K562 (cell line): ENCODE data around the gene TMEM163. TPM values are rescaled to one million over a fixed set of nuclear protein-coding genes. Genes with fewer than 3 reads are reported as not detected.

Experiments
- ATAC-seq: fragments of 200-7000 bp; cut with Tn5 transposase; 3 replicates; pipeline ENCODE4 v1.9.1; 2020; ENCODE audit warnings: moderate library complexity
- BruUV-seq: library from RNA; stranded (reverse); fragments of 400-500 nt; replicated peaks from 2 replicates; lab custom pipeline; 2021; lab: Mats Ljungman, UMichigan
- CTCF ChIA-PET: fragments of 300-600 bp; formaldehyde crosslinking; extraction: SDS; loops from one replicate; lab custom pipeline; 2021; ENCODE audit warnings: low intra/inter-chr PET ratio; lab: Yijun Ruan, JAX
- POLR2A ChIA-PET: fragments of 300-600, 350-650 bp; sonication (Branson Sonifier 250); formaldehyde crosslinking; extraction: SDS; loops from one replicate; lab custom pipeline; 2021; ENCODE audit warnings: antibody characterized with exemption, inconsistent platforms; lab: Yijun Ruan, JAX
- DNase-seq, 4 experiments: peaks; one replicate each; pipeline versions ENCODE4 v3.0.0 to v3.0.0-alpha.2; 2011 to 2018; ENCODE audit warnings: low spot score in 3 of 4, mixed read lengths in 3 of 4; ENCODE audit errors: extremely low read depth in 1 of 4
- FAIRE-seq: peaks from 2 replicates; lab custom pipeline; 2011; peaks lifted over from hg19 to GRCh38; lab: Jason Lieb, UNC
- H2AFZ ChIP-seq: 2 replicates; pipeline ENCODE4 v1.6.0; 2011; ENCODE audit warnings: low read depth, low read length, control low read depth, inconsistent platforms
- H3K27ac ChIP-seq: fragments of 200-600 bp; 3 replicates; pipeline ENCODE4 v1.8.0; 2011; ENCODE audit warnings: low read depth, mild to moderate bottlenecking, control low read depth, inconsistent platforms, low read length, moderate library complexity, mixed read lengths; ENCODE audit errors: extremely low read depth
- H3K27me3 ChIP-seq, 2 experiments: fragments of 300-600 bp in 1 of 2; 2 replicates in 1 of 2; 3 replicates in 1 of 2; pipeline versions ENCODE4 v1.6.0 to v1.8.0; 2011; ENCODE audit warnings: inconsistent platforms in 2 of 2, low read length in 2 of 2, mild to moderate bottlenecking in 1 of 2, mixed read lengths in 1 of 2, moderate library complexity in 1 of 2; ENCODE audit not compliant: control insufficient read depth in 2 of 2, insufficient read depth in 2 of 2
- H3K36me3 ChIP-seq: fragments of 300-600 bp; 3 replicates; pipeline ENCODE4 v1.8.0; 2011; ENCODE audit warnings: mild to moderate bottlenecking, low read length, inconsistent platforms; ENCODE audit not compliant: control insufficient read depth, insufficient read depth
- H3K4me1 ChIP-seq, 2 experiments: fragments of 200-600 bp in 1 of 2; replicated peaks in 1 of 2; 2 replicates in 1 of 2; 3 replicates in 1 of 2; pipeline versions ENCODE4 v1.5.1 to v1.8.0; 2011; ENCODE audit warnings: inconsistent platforms in 2 of 2, low read length in 2 of 2, mild to moderate bottlenecking in 1 of 2, mixed read lengths in 1 of 2, moderate library complexity in 1 of 2; ENCODE audit not compliant: control insufficient read depth in 2 of 2, insufficient read depth in 2 of 2
- H3K4me2 ChIP-seq: 2 replicates; pipeline ENCODE4 v1.6.1; 2011; ENCODE audit warnings: low read length, control low read depth, inconsistent platforms, mixed read lengths; ENCODE audit not compliant: insufficient read depth
- H3K4me3 ChIP-seq: fragments of 200-600 bp; sonication (generic), shearing (Covaris generic); 2 replicates; pipeline ENCODE4 v1.5.1; 2016; ENCODE audit warnings: control low read depth, inconsistent platforms
- H3K79me2 ChIP-seq: fragments of 200-600 bp; 3 replicates; pipeline ENCODE4 v1.8.0; 2011; ENCODE audit warnings: low read length, inconsistent platforms; ENCODE audit not compliant: control insufficient read depth, insufficient read depth
- H3K9ac ChIP-seq, 2 experiments: 2 replicates each; pipeline versions ENCODE4 v1.6.0 to v1.6.1; 2011; ENCODE audit warnings: low read depth in 2 of 2, low read length in 2 of 2, control low read depth in 1 of 2, inconsistent platforms in 1 of 2, mild to moderate bottlenecking in 1 of 2, mixed read lengths in 1 of 2; ENCODE audit not compliant: insufficient read depth in 1 of 2
- H3K9me1 ChIP-seq: one replicate; pipeline ENCODE4 v1.6.0; 2011; ENCODE audit warnings: inconsistent platforms, mild to moderate bottlenecking, low read length, moderate library complexity; ENCODE audit not compliant: control insufficient read depth, insufficient read depth
- H3K9me3 ChIP-seq: replicated peaks from 2 replicates; pipeline ENCODE4 v1.5.1; 2011; ENCODE audit warnings: low read depth, low read length, inconsistent platforms; ENCODE audit not compliant: control insufficient read depth, insufficient read depth
- H4K20me1 ChIP-seq: replicated peaks from 2 replicates; pipeline ENCODE4 v1.6.1; 2011; ENCODE audit warnings: low read length, inconsistent platforms, mixed read lengths; ENCODE audit not compliant: control insufficient read depth, insufficient read depth
- CCNT2 ChIP-seq: IDR thresholded peaks from 2 replicates; pipeline ENCODE4 v1.6.1; 2011; ENCODE audit warnings: borderline replicate concordance, low read depth, mild to moderate bottlenecking, moderate library complexity, mixed read lengths, low read length; ENCODE audit not compliant: insufficient read length; ENCODE audit errors: extremely low read depth
- CREB5 ChIP-seq: fragments of 250-450 bp; sonication (Bioruptor Pico); IDR thresholded peaks from 2 replicates; pipeline ENCODE4 v1.5.0; 2020; ENCODE audit warnings: mild to moderate bottlenecking
- ELF2 ChIP-seq: fragments of 250-450 bp; sonication (Bioruptor Pico); IDR thresholded peaks from 2 replicates; pipeline ENCODE4 v1.5.0; 2021; ENCODE audit warnings: mild to moderate bottlenecking
- NR2C2 ChIP-seq, 2 experiments: fragments of 200-800 bp in 1 of 2; sonication (Bioruptor generic) in 1 of 2; sonication (generic) in 1 of 2; formaldehyde crosslinking in 1 of 2; IDR thresholded peaks; 2 replicates each; pipeline versions ENCODE4 v1.6.1 to v1.8.0; 2016 to 2022; ENCODE audit warnings: mild to moderate bottlenecking in 1 of 2, missing compliant biosample characterization in 1 of 2, missing genetic modification characterization in 1 of 2, missing genetic modification reagents in 1 of 2
- NR3C1 ChIP-seq: sonication (generic); formaldehyde crosslinking; IDR thresholded peaks from 2 replicates; pipeline ENCODE4 v1.8.1; 2022; ENCODE audit warnings: missing genetic modification reagents
- THRB ChIP-seq: fragments of 450-650 bp; formaldehyde crosslinking; conservative IDR thresholded peaks from 2 replicates; pipeline ENCODE4 v1.4.0; 2022; ENCODE audit warnings: mild to moderate bottlenecking, missing genetic modification characterization
- ZBTB11 ChIP-seq, 3 experiments: fragments of 200-800 bp in 1 of 3; fragments of 250-450 bp in 1 of 3; fragments of 450-650 bp in 1 of 3; sonication (Bioruptor Pico) in 1 of 3; sonication (Bioruptor generic) in 1 of 3; formaldehyde crosslinking in 1 of 3; IDR thresholded peaks; 2 replicates each; pipeline versions ENCODE4 v1.6.1 to v1.8.0; 2016 to 2022; ENCODE audit warnings: mild to moderate bottlenecking in 2 of 3, missing genetic modification characterization in 2 of 3, missing compliant biosample characterization in 1 of 3, moderate library complexity in 1 of 3
- ZBTB17 ChIP-seq: fragments of 450-650 bp; formaldehyde crosslinking; IDR thresholded peaks from 2 replicates; pipeline ENCODE4 v1.4.0; 2020; ENCODE audit warnings: mild to moderate bottlenecking
- ZNF253 ChIP-seq: fragments of 250-450 bp; sonication (Bioruptor Pico); conservative IDR thresholded peaks from 2 replicates; pipeline ENCODE4 v1.6.1; 2021; ENCODE audit warnings: mild to moderate bottlenecking
- ZNF280B ChIP-seq: fragments of 250-450 bp; sonication (Bioruptor Pico); IDR thresholded peaks from 2 replicates; pipeline ENCODE4 v1.5.1; 2021; ENCODE audit warnings: mild to moderate bottlenecking
- ZNF512 ChIP-seq: IDR thresholded peaks from 2 replicates; pipeline ENCODE4 v1.6.1; 2016; ENCODE audit warnings: missing genetic modification characterization, missing compliant biosample characterization
- in situ Hi-C: fragments of 300-500 bp; cut with MboI; formaldehyde crosslinking; loops from 4 replicates; pipeline ENCODE4 v1.15.0; 2018; ENCODE audit warnings: inconsistent platforms, mixed read lengths
- intact Hi-C: fragments of 100-400 bp; cut with micrococcal nuclease; formaldehyde crosslinking; loops from 2 replicates; pipeline ENCODE4 v1.14.2; 2022
- polyA plus RNA-seq, 8 experiments: library from polyadenylated mRNA; depleted of rRNA in 4 of 8; stranded (reverse) in 5 of 8; unstranded in 3 of 8; fragments of >200 nt; fragmentation: Nextera tagmentation in 2 of 8; fragmentation: Illumina TruSeq in 1 of 8; extraction: Ambion mirVana in 2 of 8; extraction: Trizol in 1 of 8; gene quantifications; 2 replicates each; pipeline versions ENCODE4 v1.2.1 to v1.2.3, GENCODE V29; 2011 to 2014; ENCODE audit warnings: inconsistent platforms in 1 of 8, missing spikeins in 1 of 8
- total RNA-seq, 7 experiments: library from RNA; depleted of rRNA in 6 of 7; stranded (reverse); fragments of >200 nt in 6 of 7; fragmentation: Illumina TruSeq in 2 of 7; extraction: Trizol in 2 of 7; gene quantifications; 2 replicates each; pipeline versions ENCODE4 v1.2.1 to v1.2.3, GENCODE V29; 2011 to 2021; ENCODE audit warnings: low replicate concordance in 1 of 7

TMEM163 gene
- total and polyA plus RNA-seq, 9 of the 15 experiments (the other 6 are each of a cell fraction or from before 2014, with no cell fraction given), result 0.04 to 0.68 (median 0.16) TPM; not detected in 3

- no peaks in the 10 kb centered on the region for H3K79me2 ChIP-seq
- 0 out of 5 replicates have a peak, but pooled peaks cover 0 to 5% of the 10 kb centered on the region in 2 experiments for H3K27me3 ChIP-seq
- H2AFZ ChIP-seq, result no peak overlapping the region
- ChIA-PET POLR2A (no interaction called here), CTCF (no interaction called here)
- H3K4me1 ChIP-seq, result no peaks in the 10 kb centered on the region
- no peaks in the 10 kb centered on the region for H3K9me3 ChIP-seq
- no peaks in the 10 kb centered on the region for H3K9me1 ChIP-seq
- FAIRE-seq, result no peak
- H3K4me3 ChIP-seq, result no peak overlapping the region
- intact Hi-C loops, result no loop called here
- no TSS peak for BruUV-seq
- H3K36me3 ChIP-seq, result no peaks in the 10 kb centered on the region
- H3K4me2 ChIP-seq, result no peak overlapping the region
- ATAC-seq, result no peak
- no peak for DNase-seq
- no peak overlapping the region for H3K27ac ChIP-seq
- TF ChIP-seq CREB5 (CRISPR knock-in tag) (no peak), ZNF253 (CRISPR knock-in tag) (no peak), ZNF280B (no peak), CCNT2 (no peak), ZNF512 (tag) (no peak), ELF2 (CRISPR knock-in tag) (no peak), THRB (CRISPR knock-in tag) (no peak), NR3C1 (CRISPR knock-in tag) (no peak), NR2C2 (CRISPR knock-in tag; IDR thresholded peaks at IDR 0.05) (no peak), NR2C2 (tag; IDR thresholded peaks at IDR 0.05) (no peak), ZBTB11 (CRISPR knock-in tag; IDR thresholded peaks at IDR 0.05) (no peak), ZBTB17 (CRISPR knock-in tag) (no peak)
- in situ Hi-C loops, result no loop called here
- no peak overlapping the region for H3K9ac ChIP-seq
- no peaks in the 10 kb centered on the region for H4K20me1 ChIP-seq
Measured at GRCh38 chr2:134765987-134766386, 47.2 kb upstream of the TMEM163 start.
